Measurements from ENCODE around the gene ZNF524. TPM values are rescaled to one million over a fixed set of nuclear protein-coding genes. Genes with fewer than 3 reads are reported as not detected.
"Not testable (repeated sequence)": the region's sequence is repeated elsewhere in the genome, so short reads cannot be mapped to it uniquely, and the experiment has no call there.

The ZNF524 gene
- total RNA-seq, 1 donor from 2014 or later = 20.1 TPM

GRCh38 chr19:55581145-55581822, 18.8 kb upstream of the ZNF524 start:
- ATAC-seq = peak; percentile 32

- no peak for ATAC-seq
Measured at GRCh38 chr19:55581823-55582223, 18.3 kb upstream of the ZNF524 start.

DNA sequence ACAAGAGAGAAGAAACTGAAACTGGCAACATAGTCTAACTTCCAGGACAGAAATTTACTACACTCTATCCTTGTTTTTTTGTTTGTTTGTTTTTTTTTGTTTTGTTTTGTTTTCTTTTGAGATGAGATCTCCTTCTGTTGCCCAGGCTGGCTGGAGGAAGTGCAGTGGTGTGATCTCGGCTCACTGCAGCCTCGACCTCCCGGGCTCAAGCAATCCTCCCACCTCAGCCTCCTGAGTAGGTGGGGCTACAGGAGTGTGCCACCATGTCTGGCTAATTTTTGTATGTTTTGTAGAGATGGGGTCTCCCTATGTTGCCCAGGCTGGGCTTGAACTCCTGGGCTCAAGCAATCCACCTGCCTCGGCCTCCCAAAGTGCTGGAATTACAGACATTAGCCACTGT, 17.8 kb upstream of the ZNF524 start:
- ATAC-seq = not testable (repeated sequence)

DNA sequence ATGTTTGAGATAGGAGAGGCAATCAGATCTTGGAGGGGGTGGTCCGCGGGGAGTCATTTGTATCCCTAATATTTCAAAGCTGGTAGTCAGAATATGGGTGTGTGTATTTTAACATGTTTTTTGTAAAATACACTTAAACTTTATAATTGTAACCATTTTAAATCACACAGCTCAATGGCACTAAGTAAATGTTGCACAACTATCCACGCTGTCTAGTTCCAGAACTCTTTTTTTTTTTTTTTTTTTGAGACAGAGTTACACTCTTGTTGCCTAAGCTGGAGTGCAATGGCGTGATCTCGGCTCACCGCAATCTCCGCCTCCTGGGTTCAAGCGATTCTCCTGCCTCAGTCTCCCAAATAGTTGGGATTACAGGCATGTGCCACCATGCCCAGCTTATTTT, 16.2 kb upstream of the ZNF524 start:
- ATAC-seq = not testable (repeated sequence)

- no peak for ATAC-seq
Measured at GRCh38 chr19:55584871-55585270, 15.2 kb upstream of the ZNF524 start.

DNA sequence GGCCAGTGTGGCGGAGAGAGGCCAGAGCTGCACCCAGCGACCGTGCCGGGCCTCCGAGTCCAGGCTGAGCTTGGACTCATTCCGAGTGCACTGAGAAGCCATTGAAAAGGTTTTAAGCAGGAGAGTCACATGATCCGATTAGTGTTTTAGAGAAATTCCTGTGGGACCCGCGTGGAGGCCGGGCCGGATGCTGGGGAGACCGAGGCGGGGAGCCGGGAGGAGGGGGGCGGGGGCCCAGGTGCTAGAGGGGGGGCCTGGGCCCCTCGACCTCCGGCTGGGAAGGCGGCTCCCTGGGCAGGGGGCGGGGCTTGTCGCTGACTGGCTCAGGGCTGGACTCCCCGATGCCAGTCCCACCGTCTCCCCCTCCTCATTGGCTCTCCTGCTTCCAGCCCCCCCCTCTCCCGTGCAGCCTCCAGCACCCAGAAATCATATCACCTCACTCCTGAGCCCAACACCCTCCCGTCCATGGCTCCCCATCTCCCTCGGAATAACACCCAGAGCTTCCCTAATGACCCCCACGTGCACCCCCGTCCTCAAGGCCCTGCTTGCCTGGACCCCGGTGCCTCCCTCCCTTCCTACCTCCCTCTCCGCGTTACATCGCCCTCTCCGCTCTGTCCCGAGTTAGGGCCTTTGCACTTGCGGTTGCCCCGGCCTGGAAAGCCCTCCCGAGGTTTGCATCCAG, 14.3 kb upstream of the ZNF524 start:
- ATAC-seq = peak; percentile 19

- peak; percentile 90 for ATAC-seq
Measured at GRCh38 chr19:55586976-55587668, 13.0 kb upstream of the ZNF524 start.

GRCh38 chr19:55588738-55589137, 11.3 kb upstream of the ZNF524 start:
- no peak for ATAC-seq

DNA sequence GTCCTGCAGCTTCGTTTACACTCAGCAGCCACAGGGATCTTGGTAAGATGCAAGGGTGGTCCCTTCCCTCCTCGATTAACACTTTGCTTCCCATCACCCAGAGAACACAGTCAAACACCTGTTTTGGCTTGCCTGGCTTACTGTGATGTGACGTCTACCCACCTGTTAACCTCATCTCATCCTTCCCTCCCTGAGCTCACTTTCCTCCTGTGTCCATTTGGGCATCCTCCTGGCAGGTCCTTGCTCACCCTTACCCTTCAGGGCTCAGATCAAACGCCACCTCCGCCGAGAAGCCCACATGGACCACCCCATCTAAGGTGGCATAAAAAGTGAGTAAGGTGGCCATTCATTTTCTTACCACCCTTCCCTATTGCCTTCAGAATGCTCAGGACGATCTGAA, 10.0 kb upstream of the ZNF524 start:
- no peak for ATAC-seq

- ATAC-seq = no peak
Measured at GRCh38 chr19:55590617-55591016, 9.5 kb upstream of the ZNF524 start.

DNA sequence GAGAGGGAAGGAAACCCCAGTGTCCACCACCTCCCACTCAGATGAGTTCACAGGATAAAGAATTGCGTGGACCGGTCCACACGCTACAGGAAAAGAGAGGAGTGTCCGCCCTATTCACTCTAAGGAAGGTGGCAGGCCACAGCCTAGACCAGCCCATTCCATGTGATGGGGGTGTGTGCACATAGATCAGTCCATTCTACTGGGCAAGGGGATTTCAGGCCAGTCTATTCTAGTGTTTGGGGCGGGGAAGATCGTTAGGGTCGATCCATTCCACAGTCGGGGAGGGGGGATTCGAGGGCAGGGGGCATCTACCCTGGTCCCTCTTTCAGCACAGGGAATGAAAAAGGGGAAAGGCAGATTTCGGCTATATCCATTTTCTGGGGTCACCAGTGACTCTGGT, 8.5 kb upstream of the ZNF524 start:
- ATAC-seq = no peak

DNA sequence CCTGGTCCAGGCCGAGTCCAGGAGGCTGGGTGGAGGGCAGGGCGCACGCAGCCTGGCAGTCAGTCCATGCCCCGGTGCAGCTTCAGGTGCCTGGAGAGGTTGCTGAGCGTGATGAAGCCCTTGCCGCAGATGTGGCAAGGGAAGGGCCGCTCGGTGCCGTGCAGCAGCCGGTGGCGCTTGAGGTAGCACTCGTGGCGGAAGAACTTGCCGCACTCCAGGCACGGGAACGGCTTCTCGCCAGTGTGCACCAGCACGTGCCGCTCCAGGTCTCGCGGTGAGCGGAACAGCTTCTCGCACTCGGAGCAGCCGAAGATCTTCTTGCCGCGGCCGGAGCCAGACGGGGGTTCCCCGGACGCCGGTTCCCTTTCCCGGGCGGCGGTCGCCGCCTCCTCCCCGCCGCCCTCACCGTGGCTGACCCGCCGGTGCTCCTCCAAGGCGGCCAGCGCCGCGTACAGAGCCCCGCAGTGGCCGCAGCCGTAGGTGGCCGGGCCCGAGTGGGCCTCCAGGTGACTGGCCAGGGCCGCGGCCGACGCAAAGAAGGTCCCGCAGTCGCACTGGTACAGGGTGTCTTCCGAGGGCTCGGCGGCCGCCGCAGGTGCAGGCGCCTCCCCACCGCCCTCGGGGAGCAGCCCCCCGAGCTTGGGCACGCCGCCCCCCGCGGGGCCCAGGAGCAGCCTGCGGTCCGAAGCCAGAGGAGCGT, 7.5 kb upstream of the ZNF524 start:
- ATAC-seq = no peak

GRCh38 chr19:55593096-55593772, 6.9 kb upstream of the ZNF524 start:
- ATAC-seq = no peak

GRCh38 chr19:55594996-55595545, 5.0 kb upstream of the ZNF524 start:
- ATAC-seq = no peak

GRCh38 chr19:55596304-55596703, 3.8 kb upstream of the ZNF524 start:
- ATAC-seq = no peak

- no peak for ATAC-seq
Measured at GRCh38 chr19:55597501-55597921, 2.6 kb upstream of the ZNF524 start.

- no peak for ATAC-seq
Measured at GRCh38 chr19:55598034-55598433, 2.1 kb upstream of the ZNF524 start.

GRCh38 chr19:55598719-55599467, 1.2 kb upstream of the ZNF524 start:
- ATAC-seq = peak; percentile 90

DNA sequence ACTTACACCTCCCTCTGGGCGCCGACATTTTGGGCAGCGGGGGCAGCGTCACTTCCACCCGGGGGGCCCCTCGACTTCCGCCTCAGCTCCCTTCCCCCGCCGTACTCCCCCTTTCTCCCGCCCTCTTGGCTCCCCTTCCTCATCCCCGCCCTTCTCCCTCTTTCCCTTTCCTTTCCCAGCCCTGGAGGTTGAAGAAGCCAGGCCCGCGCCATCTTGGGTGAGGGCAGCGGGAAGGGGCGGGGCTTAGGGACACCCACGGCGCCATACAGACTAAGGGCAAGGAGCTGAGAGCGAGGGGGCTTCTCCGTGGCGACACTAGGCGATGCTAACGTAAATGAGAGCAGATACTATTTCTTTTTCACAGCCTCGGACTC, 633 bp upstream of the ZNF524 start, which contains the start of gene FIZ1:
Gene FIZ1, minus strand, starts transcription at position 50 of the 374 bp plus-strand sequence. CDS start 1,652 bp downstream, outside the sequence.
- ATAC-seq = peak; percentile 88

DNA sequence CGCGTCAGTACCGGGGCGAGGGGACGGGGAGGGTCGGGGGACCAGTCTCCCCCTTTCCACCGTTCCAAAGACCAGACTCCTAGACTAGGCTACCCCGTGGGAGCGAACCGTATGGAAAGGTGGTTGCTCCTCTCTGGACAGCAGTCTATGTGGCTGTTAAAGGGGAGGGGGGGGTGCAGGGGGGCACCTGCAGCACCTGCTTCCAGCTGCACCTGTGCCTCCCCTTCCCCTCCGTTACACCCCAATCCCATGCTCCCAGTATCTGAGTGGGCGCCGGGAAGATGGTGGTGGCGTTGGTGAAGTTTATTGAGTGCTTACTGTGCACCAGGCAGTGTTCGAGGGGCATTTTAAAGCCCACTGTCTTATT, 557 bp downstream of the ZNF524 start:
- no peak for ATAC-seq

DNA sequence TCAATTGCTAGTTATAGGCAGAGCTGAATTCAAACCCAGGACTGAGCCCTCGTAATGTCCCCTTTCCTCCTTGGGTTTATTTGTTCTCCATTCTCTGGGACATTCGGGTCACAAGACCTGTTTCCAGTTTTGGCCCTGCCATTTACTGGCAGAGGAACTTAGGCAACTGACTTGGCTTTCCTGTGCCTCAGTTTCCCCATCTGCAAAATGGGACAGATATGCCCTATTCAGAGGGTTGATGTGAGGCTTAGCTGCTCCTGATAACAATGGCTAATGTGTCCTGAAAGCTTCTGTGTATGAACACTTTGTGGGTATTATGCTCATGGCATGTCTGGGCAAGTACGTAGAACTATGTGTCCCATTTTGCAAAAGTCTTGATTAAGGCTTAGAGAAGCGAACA, 996 bp downstream of the ZNF524 start:
- ATAC-seq = no peak

Measured in esophagus mucosa (tissue), 1 donor.